ENCODE measurements around the gene MAP3K4.
"Not testable (repeated sequence)": the region's sequence is repeated elsewhere in the genome, so short reads cannot be mapped to it uniquely, and the experiment has no call there.

Gene MAP3K4

GRCh38 chr6:160967833-160968232 is 23.7 kb upstream of the MAP3K4 start:
- DNase-seq (ENCODE audit: low read depth, low spot score), result no peak

DNA sequence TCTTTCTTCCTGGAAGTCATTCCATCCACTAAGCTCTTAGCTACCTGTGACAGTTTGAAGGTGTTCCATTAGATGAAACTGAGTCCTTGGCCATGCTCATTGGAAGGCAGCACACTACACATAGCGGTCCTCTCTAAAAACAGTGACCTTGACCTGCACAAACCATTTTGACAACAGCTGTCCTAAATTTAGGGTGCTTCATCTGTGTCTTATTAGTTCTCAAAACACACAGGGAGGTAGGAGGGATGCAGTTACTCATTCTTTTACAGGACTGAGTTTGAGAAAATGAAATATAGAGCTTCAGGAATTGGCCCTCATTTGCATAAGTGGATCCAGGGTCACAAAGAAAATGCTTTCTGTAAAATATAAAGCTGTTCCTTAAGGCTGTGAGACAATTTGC is 20.4 kb upstream of the MAP3K4 start:
- no peak for DNase-seq (ENCODE audit: low read depth, low spot score)

- no peak for DNase-seq (ENCODE audit: low read depth, low spot score)
Measured at GRCh38 chr6:160972111-160972510, 19.5 kb upstream of the MAP3K4 start.

DNA sequence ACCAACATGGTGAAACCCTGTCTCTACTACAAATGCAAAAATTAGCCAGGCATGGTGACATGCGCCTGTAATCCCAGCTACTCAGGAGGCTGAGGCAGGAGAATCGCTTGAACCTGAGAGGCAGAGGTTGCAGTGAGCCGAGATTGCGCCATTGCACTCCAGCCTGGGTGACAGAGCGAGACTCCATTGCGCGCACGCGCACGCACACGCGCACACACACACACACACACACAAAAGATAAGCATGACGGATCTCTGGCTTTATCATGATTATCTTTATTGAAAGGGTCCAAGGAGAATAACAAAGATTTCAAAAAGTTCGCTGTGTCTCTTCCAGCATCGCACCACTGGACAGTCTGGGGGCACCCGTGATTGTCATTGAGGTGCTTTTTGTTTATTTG is 19.0 kb upstream of the MAP3K4 start:
- not testable (repeated sequence) for DNase-seq (ENCODE audit: low read depth, low spot score)

DNA sequence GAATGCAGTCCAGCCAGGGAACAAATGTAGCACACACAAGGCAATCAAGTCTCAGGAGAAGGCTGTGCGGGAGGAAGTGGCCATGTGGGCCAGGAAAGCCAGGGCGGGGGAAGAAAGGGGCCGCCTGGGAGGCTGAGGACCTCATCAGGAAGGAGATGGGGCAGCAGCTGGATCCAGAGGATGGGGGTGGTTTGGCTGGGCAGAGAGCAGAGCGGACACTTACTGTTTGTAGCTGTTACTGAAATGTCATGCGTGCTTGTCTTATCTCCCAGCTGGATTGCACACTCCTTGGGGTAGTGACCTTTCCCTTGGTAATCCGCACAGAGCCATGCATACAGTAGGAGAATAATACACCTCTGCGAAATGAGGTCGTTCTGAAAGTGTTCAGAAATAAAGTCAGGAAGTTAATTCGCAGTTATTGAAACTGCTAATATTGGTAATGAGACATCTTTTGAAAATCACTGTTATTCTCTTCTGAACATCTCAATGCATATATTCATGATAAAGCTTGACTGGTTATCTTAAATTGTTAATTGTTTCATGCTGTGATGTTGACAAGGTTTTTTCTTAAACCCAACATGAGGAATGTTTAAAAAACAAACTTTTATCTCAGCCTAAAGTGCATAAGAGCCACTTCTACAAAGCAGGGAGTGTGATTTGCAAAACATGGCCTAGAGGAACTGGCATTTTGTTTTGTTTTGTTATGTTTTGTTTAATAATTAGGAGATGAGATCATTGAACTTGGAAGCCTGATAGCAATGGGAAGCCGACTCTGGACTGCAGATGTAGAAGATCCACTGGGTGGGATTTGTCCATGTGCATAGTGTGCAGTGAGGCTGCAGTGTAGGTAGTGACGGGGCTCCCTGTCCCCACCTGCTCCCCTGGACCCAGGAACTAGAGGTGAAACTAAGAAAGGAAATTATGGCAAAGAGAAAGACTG is 18.0 kb upstream of the MAP3K4 start:
- DNase-seq (ENCODE audit: low read depth, low spot score), result peak; percentile 56

DNA sequence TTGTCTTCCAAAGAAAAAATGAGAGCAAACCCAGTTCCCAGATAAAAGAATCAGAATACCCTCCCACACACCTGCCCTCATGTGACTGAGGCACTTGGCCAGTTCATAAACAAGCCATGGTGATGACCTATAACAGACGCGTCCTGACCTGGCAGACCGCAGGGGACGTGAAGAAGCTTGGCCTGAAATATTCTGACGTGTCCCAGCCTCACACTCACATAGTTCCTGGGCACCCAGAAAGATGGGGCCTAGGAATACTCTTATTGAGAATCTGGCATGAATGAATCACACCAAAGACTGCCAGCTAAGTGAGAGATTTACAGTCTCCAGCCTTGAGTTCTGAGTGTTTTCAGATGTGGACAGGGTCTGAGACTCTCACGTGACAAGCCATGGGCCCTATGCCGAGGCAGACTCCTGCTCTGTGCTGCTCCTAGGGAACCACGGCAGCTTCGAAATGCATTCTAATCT is 17.2 kb upstream of the MAP3K4 start:
- no peak for DNase-seq (ENCODE audit: low read depth, low spot score)

- no peak for DNase-seq (ENCODE audit: low read depth, low spot score)
Measured at GRCh38 chr6:160975162-160975561, 16.4 kb upstream of the MAP3K4 start.

DNA sequence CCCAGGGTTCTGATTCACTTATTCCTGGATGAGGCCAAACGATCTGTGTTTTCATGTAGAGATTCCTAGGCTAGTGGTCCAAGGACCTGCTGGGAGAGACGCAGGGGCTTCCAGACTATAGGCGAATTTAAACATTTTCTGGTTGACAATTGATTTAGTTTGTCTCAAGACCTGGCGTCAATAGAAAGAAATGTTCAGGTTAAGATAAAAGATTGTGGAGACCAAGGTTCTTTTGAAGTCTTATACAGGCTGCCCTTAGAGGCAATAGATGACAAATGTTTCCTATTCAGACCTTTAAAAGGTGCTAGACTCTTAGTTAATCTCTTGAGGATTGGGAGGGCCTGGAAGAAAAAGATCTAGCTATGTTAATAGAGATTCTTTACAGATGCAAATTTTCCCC is 15.6 kb upstream of the MAP3K4 start:
- not testable (repeated sequence) for DNase-seq (ENCODE audit: low read depth, low spot score)

DNA sequence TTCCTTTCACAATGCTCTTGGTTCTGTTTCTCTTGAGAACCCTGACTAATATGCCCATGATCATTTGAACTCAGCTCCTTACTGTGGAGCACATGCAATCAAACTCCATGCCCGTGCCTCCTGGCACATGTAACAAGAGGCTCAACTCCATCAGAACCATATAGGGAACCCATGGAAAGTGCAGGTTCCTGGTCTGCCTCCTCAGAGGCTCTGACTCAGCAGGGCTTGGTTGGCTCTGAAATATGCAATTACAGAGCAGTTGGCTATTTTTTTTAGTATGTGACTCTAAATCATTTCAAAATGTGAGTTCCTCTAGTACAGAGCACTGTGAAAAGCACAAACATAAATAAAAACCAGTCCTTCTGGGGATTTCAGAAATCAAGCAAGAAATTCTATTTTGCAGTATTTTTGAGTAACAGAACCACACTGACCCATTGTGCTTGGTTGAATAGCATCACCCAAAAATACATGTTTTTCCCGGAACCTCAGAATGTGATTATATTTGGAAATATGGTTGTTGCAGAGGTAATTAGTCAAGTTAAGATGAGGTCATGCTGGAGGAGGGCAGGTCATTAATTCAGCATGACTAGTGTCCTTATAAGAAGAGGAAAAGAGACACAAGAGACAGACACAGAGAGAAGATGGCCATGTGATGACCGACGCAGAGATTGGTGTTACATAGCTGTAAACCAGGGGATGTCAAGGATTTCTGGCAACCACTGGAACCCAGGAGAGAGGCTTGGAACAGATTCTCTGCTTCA is 13.2 kb upstream of the MAP3K4 start:
- no peak for DNase-seq (ENCODE audit: low read depth, low spot score)

- DNase-seq (ENCODE audit: low read depth, low spot score), result no peak
Measured at GRCh38 chr6:160979061-160979708, 12.4 kb upstream of the MAP3K4 start.

DNA sequence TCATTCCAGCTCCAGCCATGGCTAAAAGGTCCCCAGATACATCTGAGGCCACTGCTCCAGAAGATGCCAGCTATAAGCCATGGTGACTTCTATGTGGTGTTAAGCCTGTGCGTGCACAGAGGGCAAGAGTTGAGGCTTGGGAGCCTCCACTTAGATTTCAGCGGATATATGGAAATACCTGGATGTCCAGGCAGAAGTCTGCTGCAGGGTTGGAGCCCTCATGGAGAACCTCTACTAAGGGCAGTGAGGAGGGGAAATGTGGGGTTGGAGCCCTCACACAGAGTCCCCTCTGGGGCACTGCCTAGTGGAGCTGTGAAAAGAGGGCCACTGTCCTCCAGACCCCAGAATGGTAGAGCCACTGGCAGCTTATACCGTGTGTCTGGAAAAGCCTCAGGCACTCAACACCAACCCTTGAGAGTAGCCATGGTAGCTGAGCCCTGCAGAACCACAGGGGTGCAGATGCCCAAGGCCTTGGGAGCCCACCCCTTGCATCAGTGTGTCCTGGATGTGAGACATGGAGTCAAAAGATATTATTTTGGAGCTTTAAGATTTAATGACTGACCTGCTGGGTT is 8.1 kb upstream of the MAP3K4 start:
- DNase-seq (ENCODE audit: low read depth, low spot score), result not testable (repeated sequence)

DNA sequence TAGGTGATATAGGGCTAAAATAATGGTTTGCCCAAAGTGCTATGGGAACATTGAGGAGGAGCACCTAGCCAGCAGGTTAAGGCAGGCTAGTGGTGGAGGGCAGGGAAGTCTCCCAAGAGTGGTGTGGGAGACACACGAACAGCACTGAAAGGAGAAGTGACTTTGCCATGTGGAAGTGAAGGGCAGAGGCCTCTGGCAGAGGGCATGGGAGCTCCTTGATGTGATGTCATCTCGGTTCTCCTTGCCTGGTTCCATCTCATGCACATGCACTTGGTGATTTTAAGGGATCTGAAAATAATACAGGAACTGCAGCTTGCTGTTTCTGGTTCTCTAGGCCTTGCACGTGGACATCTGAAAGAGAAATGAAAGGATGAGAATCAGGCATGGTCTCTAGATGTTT is 4.7 kb upstream of the MAP3K4 start:
- no peak for DNase-seq (ENCODE audit: low read depth, low spot score)

DNA sequence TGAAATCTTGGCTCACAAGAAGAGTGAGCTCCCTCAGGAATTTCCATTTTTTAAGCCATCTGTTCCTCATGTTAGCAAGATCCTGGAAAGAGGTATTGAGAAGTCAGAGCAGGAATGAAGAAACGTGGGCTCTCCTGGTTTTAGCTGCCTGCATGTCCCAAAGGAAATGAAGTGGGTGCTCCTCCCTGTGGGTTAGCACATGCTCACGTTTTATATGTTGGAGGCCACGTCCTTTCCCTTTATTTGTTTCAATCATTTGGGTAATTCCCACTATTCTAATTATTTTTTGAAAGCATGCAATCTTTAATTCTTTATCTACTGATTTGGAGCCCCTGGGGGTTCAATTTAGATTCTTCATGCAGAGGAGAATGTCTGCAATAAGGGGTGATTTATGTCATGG is 4.3 kb upstream of the MAP3K4 start:
- DNase-seq (ENCODE audit: low read depth, low spot score), result no peak

DNA sequence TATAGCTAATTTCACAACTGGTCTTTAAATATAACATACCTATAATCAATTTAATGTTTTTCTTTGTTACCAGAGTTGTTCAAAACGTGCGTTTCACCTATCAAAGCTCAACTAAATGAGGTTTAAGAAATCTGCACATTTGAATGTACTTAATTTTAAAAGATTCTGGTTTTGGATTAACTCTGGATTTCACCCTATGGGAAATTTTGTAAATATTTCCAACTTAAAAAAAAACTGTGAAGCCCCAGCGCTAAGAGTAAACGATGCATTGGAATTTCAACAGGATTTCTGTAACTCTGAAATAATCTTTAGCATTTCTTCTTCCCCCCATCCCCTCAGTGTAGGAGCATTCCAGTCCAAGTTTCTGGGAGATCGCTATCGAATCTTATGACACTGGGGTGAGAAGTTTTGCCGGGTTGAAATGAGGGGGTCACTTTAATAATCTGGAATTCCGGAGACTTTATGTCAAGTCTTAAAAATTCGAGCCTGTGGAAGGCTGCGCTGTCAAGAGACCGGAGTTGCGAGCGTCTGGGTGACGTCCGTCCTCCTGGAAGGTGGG is 643 bp upstream of the MAP3K4 start:
- no peak for DNase-seq (ENCODE audit: low read depth, low spot score)

DNA sequence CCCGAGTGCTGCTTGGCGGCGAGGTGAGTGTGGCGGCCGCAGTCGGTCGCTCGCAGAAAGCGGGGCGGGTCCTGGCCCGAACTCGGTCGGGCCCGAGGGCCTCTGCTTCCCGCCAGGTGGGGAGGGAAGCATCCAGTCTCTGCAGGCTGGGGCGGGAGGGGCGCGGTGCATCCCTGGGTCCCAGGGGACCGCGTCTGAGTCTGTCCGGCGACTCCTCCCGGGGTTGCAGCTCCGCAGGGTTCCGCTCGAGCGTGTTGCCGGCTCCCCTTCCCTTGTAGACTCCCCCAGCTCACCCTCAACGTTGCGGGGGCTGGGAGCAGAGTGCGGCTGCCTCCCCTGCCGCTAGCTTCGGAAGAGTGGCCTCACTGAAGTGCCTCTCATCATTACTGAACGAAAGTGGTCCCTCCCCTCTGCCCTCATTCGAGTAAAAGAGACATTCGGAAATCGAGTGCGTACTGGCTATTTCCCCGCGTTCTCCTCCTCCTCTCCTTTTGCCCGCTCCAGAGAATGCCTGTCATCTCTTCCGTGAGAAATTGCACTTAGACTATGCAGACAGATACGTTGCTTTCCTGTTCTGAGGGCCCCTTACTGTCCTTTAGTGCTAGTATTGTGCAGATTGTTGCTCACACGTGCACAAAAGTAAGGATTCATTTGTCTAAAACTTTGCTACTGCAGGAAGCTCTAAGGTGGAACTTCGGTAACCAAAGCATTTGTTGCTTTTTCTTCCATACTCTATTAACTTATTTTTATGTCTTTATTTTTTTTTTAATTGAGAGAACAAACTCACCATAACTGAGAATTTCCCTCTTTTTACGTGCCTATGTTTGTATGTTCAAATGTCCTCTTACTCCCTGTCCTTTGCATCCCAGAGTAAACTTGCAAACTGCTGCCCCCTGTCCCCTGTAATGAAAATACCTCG is 751 bp downstream of the MAP3K4 start:
- DNase-seq (ENCODE audit: low read depth, low spot score), result peak; percentile 75

GRCh38 chr6:160992980-160993314 is 1.4 kb downstream of the MAP3K4 start:
- no peak for DNase-seq (ENCODE audit: low read depth, low spot score)

- no peak for DNase-seq (ENCODE audit: low read depth, low spot score)
Measured at GRCh38 chr6:160995271-160995670, 3.7 kb downstream of the MAP3K4 start.

DNA sequence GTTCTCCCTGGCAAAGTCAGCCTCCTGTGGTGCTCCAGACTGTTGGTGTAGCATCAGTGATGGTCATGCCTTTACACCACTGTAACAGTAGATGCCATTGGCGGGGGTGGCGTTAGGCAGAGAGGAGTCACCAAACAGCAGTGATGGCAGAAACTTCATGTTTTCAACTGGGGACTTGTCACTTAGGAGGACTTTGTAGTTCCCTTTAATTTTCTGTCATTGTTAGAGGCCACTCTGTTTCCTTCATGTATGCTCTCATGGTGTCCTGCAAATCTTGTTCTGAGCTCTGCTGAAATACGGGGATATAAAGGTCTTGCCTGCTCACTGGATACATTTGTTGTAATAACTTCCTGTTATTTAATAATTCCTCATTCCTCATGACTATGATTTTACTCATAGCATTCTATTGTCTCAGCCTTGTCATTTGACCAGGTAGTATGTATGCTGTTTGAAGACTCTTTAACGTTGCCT is 4.6 kb downstream of the MAP3K4 start:
- no peak for DNase-seq (ENCODE audit: low read depth, low spot score)

DNA sequence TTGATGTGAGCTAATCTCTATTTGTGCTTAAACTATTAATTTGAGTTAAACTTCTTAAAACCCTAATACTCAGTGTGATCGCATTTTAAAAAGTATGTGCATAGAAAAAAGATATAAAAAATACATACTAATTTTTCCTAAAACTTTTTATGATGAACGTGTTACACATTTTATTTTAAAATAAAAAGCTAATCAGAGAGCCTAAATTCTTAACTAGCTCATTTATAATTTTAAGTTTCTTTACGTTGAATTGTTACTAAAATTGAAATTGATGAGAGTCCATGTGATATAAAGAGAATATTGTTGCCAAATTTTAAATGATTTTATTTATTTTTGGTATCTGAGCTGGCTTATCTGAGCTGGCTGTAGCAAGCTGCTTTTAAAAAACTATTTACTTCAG is 6.6 kb downstream of the MAP3K4 start:
- no peak for DNase-seq (ENCODE audit: low read depth, low spot score)

DNA sequence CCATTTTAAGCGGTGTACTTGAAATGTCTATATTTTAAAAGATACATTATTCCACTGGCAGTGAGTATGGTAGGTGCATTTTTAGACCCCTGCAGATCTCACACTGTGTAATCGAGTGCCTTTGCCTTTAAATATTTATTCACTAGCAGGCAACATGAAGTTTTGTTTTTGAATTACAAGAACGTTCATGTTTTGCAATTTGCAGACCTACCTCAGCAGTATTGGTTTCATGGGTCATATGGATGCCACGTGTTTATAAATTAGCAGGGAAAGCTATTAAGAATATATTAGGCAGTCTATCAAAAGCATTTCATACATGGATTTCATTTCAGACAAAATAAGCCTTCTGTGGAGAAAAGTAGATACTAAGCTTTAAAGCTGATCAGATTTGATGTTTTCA is 7.2 kb downstream of the MAP3K4 start:
- no peak for DNase-seq (ENCODE audit: low read depth, low spot score)

Measured in ELF-1 (cell line).